GM18861 (cell line): Measurements from ENCODE around the gene MARK2.
"Not testable (repeated sequence)": the region's sequence is repeated elsewhere in the genome, so short reads cannot be mapped to it uniquely, and the experiment has no call there.

ENCODE experiments used
- ATAC-seq: cut with Tn5 transposase; IDR thresholded peaks from one replicate; pipeline ENCODE4 v1.9.1; 2021; ENCODE audit not compliant: unreplicated experiment

MARK2 gene

GRCh38 chr11:63853476-63853875 lies 14.6 kb downstream of the MARK2 start:
- ATAC-seq = no peak

- no peak for ATAC-seq
These were observed 15.8 kb downstream of the MARK2 start for GRCh38 chr11:63854696-63855095.

- ATAC-seq = no peak
These were observed 17.1 kb downstream of the MARK2 start for GRCh38 chr11:63855975-63856374.

- ATAC-seq = no peak
These were observed 20.0 kb downstream of the MARK2 start for GRCh38 chr11:63858628-63859550.

GRCh38 chr11:63862923-63863322 lies 24.0 kb downstream of the MARK2 start:
- ATAC-seq = no peak

- ATAC-seq = not testable (repeated sequence)
These were observed 24.7 kb downstream of the MARK2 start for GRCh38 chr11:63863620-63864019.

GRCh38 chr11:63866211-63866610 lies 27.3 kb downstream of the MARK2 start:
- ATAC-seq = peak; percentile 63

GRCh38 chr11:63867511-63867910 lies 28.6 kb downstream of the MARK2 start:
- ATAC-seq = no peak

- ATAC-seq = no peak
These were observed 29.6 kb downstream of the MARK2 start for GRCh38 chr11:63868399-63869064.

DNA sequence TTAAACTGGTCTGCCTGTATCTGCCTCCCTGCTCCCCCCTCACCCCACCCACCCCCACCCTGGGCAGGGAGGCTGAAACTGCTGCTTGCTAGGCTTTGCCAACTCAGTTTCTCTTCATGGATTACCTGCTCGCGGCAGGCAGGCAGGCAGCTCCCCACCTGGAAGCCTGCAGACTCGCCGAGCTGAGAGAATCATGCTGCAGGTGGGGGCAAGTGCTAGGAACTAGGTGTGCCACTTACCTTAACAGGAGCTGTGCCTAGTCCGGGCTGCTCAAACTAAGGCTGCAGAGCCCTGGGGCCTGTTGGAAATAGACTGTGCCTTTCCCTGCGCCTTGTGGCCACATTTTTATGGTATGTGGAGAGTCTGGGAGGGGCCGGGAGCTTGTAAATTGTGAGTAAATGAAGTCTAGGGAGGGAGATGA lies 30.3 kb downstream of the MARK2 start:
- no peak for ATAC-seq

DNA sequence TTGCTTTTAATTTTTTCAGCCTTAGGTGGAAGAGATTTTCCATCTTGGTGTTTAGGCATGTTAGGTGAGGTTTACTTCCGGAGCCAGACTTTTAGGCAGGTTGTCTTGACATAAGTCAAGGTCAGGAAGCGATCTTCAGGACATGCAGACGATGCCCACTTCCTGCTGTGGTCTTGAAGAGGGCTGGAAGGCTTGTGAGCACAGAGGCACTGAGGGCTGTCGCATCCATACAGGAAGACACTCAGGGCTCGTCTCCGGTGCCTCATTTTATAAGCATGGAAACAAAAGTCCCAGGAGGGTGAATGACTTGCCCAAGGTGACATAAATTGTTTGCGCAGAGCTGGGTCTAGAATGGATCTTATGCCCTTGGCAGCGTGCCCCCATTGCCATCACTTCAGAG lies 30.8 kb downstream of the MARK2 start:
- ATAC-seq = no peak

GRCh38 chr11:63870351-63871140 lies 31.6 kb downstream of the MARK2 start:
- no peak for ATAC-seq

- ATAC-seq = peak; percentile 93
These were observed 33.3 kb downstream of the MARK2 start for GRCh38 chr11:63871962-63872799.

- no peak for ATAC-seq
These were observed 33.9 kb downstream of the MARK2 start for GRCh38 chr11:63872800-63873197.

DNA sequence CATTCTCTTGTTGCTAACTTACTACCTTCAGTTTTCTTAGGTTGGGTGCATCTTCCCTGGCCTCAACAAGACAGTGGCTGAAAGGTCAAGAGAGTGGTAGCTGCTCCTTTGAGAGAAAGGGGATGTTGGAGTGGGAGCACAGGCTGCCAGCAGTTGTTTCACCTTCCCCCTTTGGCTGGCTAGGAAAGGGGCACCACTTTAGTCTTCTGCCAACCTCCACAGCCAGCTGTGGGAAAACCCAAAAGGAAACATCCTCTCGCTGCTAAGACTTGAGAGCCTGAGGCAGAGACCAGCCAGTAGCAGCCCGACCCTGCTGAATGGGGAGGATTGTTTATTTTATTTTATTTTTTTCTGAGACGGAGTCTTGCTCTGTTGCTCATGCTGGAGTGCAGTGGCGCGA lies 34.4 kb downstream of the MARK2 start:
- ATAC-seq = no peak

GRCh38 chr11:63874511-63874910 lies 35.6 kb downstream of the MARK2 start:
- ATAC-seq = no peak

- ATAC-seq = no peak
These were observed 36.7 kb downstream of the MARK2 start for GRCh38 chr11:63875506-63876065.

DNA sequence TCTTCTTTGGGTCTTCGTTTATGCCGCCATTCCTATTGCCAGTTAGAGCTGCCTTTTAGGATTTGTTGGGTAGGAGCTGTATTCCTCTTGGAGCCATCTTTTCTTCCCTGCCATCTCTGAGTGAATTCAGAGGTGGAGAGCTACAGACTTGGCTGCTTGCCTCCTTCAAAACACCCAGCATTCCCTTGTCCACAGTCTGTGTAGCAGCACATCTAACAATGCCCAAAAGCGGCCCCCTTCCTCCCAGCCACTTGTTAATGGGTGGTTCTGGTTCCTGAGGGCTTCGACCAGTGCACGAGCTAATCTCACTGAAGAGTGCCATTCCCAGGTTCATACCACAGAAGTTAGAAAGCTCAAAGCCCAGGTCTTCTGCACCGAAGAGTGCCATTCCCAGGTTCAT lies 37.7 kb downstream of the MARK2 start:
- no peak for ATAC-seq

GRCh38 chr11:63877658-63878241 lies 38.8 kb downstream of the MARK2 start:
- no peak for ATAC-seq
